Endothelial cell of umbilical vein (primary cell): ENCODE results near the gene ANO1. TPM values are rescaled to one million over a fixed set of nuclear protein-coding genes. Genes with fewer than 3 reads are reported as not detected.
A peak's percentile ranks its signal among the peaks of the same experiment; 100 is the strongest.

Source experiments
- BruUV-seq: library from RNA; stranded (reverse); fragments of 400-500 nt; replicated peaks from 2 replicates; lab custom pipeline; 2021; lab: Mats Ljungman, UMichigan
- CTCF ChIA-PET: fragments of 300-600, 350-600 bp; sonication (Branson Sonifier 250); formaldehyde crosslinking; loops from one replicate; lab custom pipeline; 2021; ENCODE audit warnings: antibody characterized with exemption, inconsistent platforms; lab: Charles Lee
- POLR2A ChIA-PET: fragments of 300-600, 350-600 bp; sonication (Branson Sonifier 250); formaldehyde crosslinking; loops from one replicate; lab custom pipeline; 2021; ENCODE audit warnings: antibody characterized with exemption, inconsistent platforms; lab: Charles Lee
- DNase-seq: peaks from one replicate; pipeline ENCODE4 v3.0.0-alpha.2; 2011; ENCODE audit warnings: low read depth, low spot score
- FAIRE-seq: peaks from 2 replicates; lab custom pipeline; 2011; peaks lifted over from hg19 to GRCh38; lab: Jason Lieb, UNC
- H2AFZ ChIP-seq: 2 replicates; pipeline ENCODE4 v1.6.0; 2012; ENCODE audit warnings: low read depth, low read length, control low read depth, inconsistent platforms
- H3K27ac ChIP-seq: 2 replicates; pipeline ENCODE4 v1.5.1; 2011; ENCODE audit warnings: low read depth, mild to moderate bottlenecking, control low read depth, low read length, moderate library complexity; ENCODE audit not compliant: insufficient read depth
- H3K27me3 ChIP-seq, 2 experiments: 2 replicates each; pipeline versions ENCODE4 v1.6.0 to v1.6.1; 2011; ENCODE audit warnings: low read length in 2 of 2, mixed read lengths in 1 of 2; ENCODE audit not compliant: control insufficient read depth in 2 of 2, insufficient read depth in 2 of 2
- H3K36me3 ChIP-seq, 2 experiments: 2 replicates in 1 of 2; 3 replicates in 1 of 2; pipeline ENCODE4 v1.5.1; 2011; ENCODE audit warnings: low read length in 2 of 2, mild to moderate bottlenecking in 1 of 2, moderate library complexity in 1 of 2; ENCODE audit not compliant: control insufficient read depth in 2 of 2, insufficient read depth in 2 of 2; ENCODE audit errors: extremely low read depth in 1 of 2
- H3K4me1 ChIP-seq: 3 replicates; pipeline ENCODE4 v1.5.1; 2011; ENCODE audit warnings: mild to moderate bottlenecking, low read length; ENCODE audit not compliant: control insufficient read depth, insufficient read depth; ENCODE audit errors: extremely low read depth
- H3K4me2 ChIP-seq: 2 replicates; pipeline ENCODE4 v1.6.1; 2011; ENCODE audit warnings: low read length, control low read depth, mixed read lengths; ENCODE audit not compliant: insufficient read depth
- H3K4me3 ChIP-seq, 3 experiments: fragments of 200-600 bp in 1 of 3; sonication (generic), shearing (Covaris generic) in 1 of 3; replicated peaks in 1 of 3; 2 replicates each; pipeline ENCODE4 v1.5.1; 2011 to 2016; ENCODE audit warnings: control low read depth in 3 of 3, low read length in 3 of 3, mild to moderate bottlenecking in 2 of 3, inconsistent platforms in 1 of 3, low read depth in 1 of 3, moderate library complexity in 1 of 3; ENCODE audit not compliant: insufficient read depth in 1 of 3
- H3K79me2 ChIP-seq: 2 replicates; pipeline ENCODE4 v1.6.0; 2012; ENCODE audit warnings: low read length, inconsistent platforms; ENCODE audit not compliant: control insufficient read depth, insufficient read depth
- H3K9ac ChIP-seq: replicated peaks from 2 replicates; pipeline ENCODE3; 2011; ENCODE audit warnings: low read length, control low read depth; ENCODE audit not compliant: insufficient read depth; ENCODE audit errors: extremely low read depth
- H3K9me1 ChIP-seq: replicated peaks from 3 replicates; pipeline ENCODE4 v1.6.0; 2011; ENCODE audit warnings: mild to moderate bottlenecking, low read length; ENCODE audit not compliant: control insufficient read depth, insufficient read depth; ENCODE audit errors: extremely low read depth
- H3K9me3 ChIP-seq: replicated peaks from 2 replicates; pipeline ENCODE4 v1.5.1; 2012; ENCODE audit warnings: low read length, inconsistent platforms; ENCODE audit not compliant: control insufficient read depth, insufficient read depth
- H4K20me1 ChIP-seq: replicated peaks from 2 replicates; pipeline ENCODE3; 2011; ENCODE audit warnings: mild to moderate bottlenecking, low read length; ENCODE audit not compliant: control insufficient read depth, insufficient read depth; ENCODE audit errors: extremely low read depth
- CTCF ChIP-seq, 2 donors: IDR thresholded peaks; 1 replicate in 1 of 2; 2 replicates in 1 of 2; pipeline ENCODE4 v1.5.1; 2011; ENCODE audit warnings: low read length in 2 of 2, mild to moderate bottlenecking in 2 of 2, moderate library complexity in 2 of 2, control low read depth in 1 of 2, inconsistent platforms in 1 of 2, low read depth in 1 of 2; ENCODE audit not compliant: insufficient read depth in 1 of 2; ENCODE audit errors: extremely low read depth in 1 of 2
- EZH2 ChIP-seq: IDR thresholded peaks from 2 replicates; pipeline ENCODE4 v1.6.1; 2012; ENCODE audit warnings: borderline replicate concordance, low read depth, mild to moderate bottlenecking, moderate library complexity, low read length, inconsistent platforms; ENCODE audit not compliant: severe bottlenecking
- FOS ChIP-seq: IDR thresholded peaks from 2 replicates; pipeline ENCODE4 v1.6.1; 2011; ENCODE audit warnings: mild to moderate bottlenecking, low read length, moderate library complexity, borderline replicate concordance; ENCODE audit not compliant: insufficient read depth
- MYC ChIP-seq: IDR thresholded peaks from one replicate; pipeline ENCODE4 v1.6.1; 2011; ENCODE audit warnings: mild to moderate bottlenecking, low read depth, low read length
- POLR2A ChIP-seq: IDR thresholded peaks from 2 replicates; pipeline ENCODE4 v1.6.1; 2012; ENCODE audit warnings: low read depth, mild to moderate bottlenecking, control low read depth, low read length
- POLR2AphosphoS5 ChIP-seq: IDR thresholded peaks from 2 replicates; pipeline ENCODE4 v1.6.1; 2012; ENCODE audit warnings: low read depth, mild to moderate bottlenecking, control low read depth, low read length, moderate library complexity; ENCODE audit not compliant: insufficient read depth
- dilution Hi-C: fragments of 300-500 bp; cut with MboI; formaldehyde crosslinking; loops from one replicate; pipeline ENCODE4 v1.15.0; 2019; ENCODE audit warnings: low sequenced_read_pairs; ENCODE audit not compliant: extremely low pct_ligation_motif_present
- intact Hi-C: fragments of 100-400 bp; cut with micrococcal nuclease; formaldehyde crosslinking; loops from one replicate; pipeline ENCODE4 v1.10.0; 2022
- polyA plus RNA-seq, 4 experiments: library from polyadenylated mRNA; depleted of rRNA in 3 of 4; stranded (reverse) in 3 of 4; unstranded in 1 of 4; fragments of >200 nt; gene quantifications; 2 replicates each; pipeline versions ENCODE4 v1.2.1 to v1.2.3, GENCODE V29; 2011 to 2012; ENCODE audit warnings: missing spikeins in 1 of 4
- total RNA-seq: library from RNA; stranded (reverse); gene quantifications from 2 replicates; pipeline ENCODE4 v1.2.3, GENCODE V29; 2021

The ANO1 gene
- total and polyA plus RNA-seq, 2 donors (not counting 3 experiments of a cell fraction or from before 2014, with no cell fraction given) = 0.03 to 0.40 TPM

- ChIA-PET POLR2A (no interaction called here), CTCF (interaction anchor here (0.5 to 2.9 kb wide), 28 partner anchors 8 to 500 kb away, joined by 3 to 53 read pairs (median 4); partner anchors contain the start of gene FADD)
- H3K79me2 ChIP-seq = no peaks in the 10 kb centered on the region
- BruUV-seq = no TSS peak
- no peak overlapping the region for H2AFZ ChIP-seq
- no peak overlapping the region for H3K4me3 ChIP-seq
- no peak overlapping the region for H3K4me2 ChIP-seq
- no peaks in the 10 kb centered on the region for H3K9me3 ChIP-seq
- FAIRE-seq = peak; percentile 70
- no peaks in the 10 kb centered on the region for H4K20me1 ChIP-seq
- H3K27me3 ChIP-seq = no peaks in the 10 kb centered on the region
- no peaks in the 10 kb centered on the region for H3K4me1 ChIP-seq
- no peak for TF ChIP-seq MYC
- TF ChIP-seq CTCF (IDR thresholded peaks at IDR 0.05; ENCODE audit: extremely low read depth in 1 of 2, insufficient read depth in 1 of 2, low read depth in 1 of 2, low read length in 2 of 2) = peak; percentile 84 to 98
- TF ChIP-seq POLR2A = no peak
- TF ChIP-seq FOS = no peak
- no peak for TF ChIP-seq POLR2AphosphoS5
- no peak for TF ChIP-seq EZH2
- dilution Hi-C loops = loop anchor here (25.0 kb wide), 1 partner anchor 279 kb away; no protein-coding TSS in a partner anchor
- H3K9me1 ChIP-seq = no peaks in the 10 kb centered on the region
- no peak overlapping the region for H3K9ac ChIP-seq
- no peak overlapping the region for H3K27ac ChIP-seq
- DNase-seq = peak; percentile 54
- H3K36me3 ChIP-seq = no peaks in the 10 kb centered on the region
- intact Hi-C loops = loop anchor here (1.0 to 10.0 kb wide), 3 partner anchors 241 to 477 kb away; no protein-coding TSS in a partner anchor
These were observed 113.5 kb downstream of the ANO1 start for GRCh38 chr11:70191495-70192140.
